ENCODE measurements around the gene KDM3B.

KDM3B gene

DNA sequence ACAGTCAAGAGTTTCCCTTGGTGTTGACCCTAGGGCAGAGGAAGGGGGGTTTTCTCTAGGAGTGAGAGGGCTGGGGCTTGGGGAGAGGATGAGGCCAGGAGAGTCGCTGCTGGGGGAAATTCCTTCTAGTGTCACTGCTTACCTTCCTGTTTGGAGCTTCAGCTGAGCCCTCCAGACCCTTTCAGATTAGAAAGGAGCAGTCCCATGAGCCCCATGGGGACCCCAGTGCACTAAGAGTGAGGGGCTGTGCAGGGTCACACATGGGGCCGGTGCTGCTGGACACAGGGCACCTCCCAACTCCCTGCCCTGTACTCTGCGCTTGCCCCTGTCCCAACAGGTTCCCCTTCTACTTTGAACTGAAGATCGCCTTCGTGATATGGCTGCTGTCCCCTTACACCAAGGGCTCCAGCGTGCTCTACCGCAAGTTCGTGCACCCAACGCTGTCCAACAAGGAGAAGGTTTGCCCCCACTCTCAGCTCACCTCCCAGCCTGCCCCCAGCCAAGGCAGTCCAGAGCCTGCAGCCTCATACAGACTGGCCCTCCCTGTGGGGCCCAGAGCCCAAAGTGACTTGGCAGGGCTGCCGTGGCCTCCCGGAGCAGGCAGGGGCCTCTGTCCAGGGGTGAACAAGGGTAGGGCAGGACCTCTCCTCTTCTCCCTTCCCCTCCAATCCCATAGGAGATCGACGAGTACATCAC lies 91.7 kb downstream of the KDM3B start:
- Histone ChIP-seq H3K9ac (ENCODE audit: low read length) (no peak overlapping the region), H3K4me1 (ENCODE audit: control insufficient read depth, insufficient read depth, low read depth, low read length) (peaks cover 16% of the 10 kb centered on the region), H2BK12ac (ENCODE audit: low read length in 2 of 2) (no peak overlapping the region), H3K23ac (ENCODE audit: low read length in 2 of 2) (no peak overlapping the region), H3K4me2 (ENCODE audit: low read length, poor library complexity, severe bottlenecking) (no peak overlapping the region), H2BK5ac (ENCODE audit: low read depth, low read length, poor library complexity, severe bottlenecking) (no peak overlapping the region), H2AFZ (ENCODE audit: low read depth, low read length) (no peak overlapping the region), H2AK5ac (ENCODE audit: low read length, severe bottlenecking) (no peak overlapping the region), H3K79me1 (replicated peaks; ENCODE audit: low read length, poor library complexity, severe bottlenecking) (no peaks in the 10 kb centered on the region), H3K36me3 (ENCODE audit: control insufficient read depth in 1 of 2, insufficient read depth in 2 of 2, low read depth in 1 of 2, low read length in 2 of 2) (peaks cover 0 to 8% of the 10 kb centered on the region in 2 experiments), H3K14ac (ENCODE audit: low read length in 2 of 2) (no peak overlapping the region), H3K4me3 (ENCODE audit: insufficient read depth in 1 of 2, low read depth in 1 of 2, low read length in 2 of 2) (no peak overlapping the region), H2BK120ac (ENCODE audit: low read depth, low read length) (no peak overlapping the region), H4K8ac (ENCODE audit: low read length) (no peak overlapping the region), H3K27ac (ENCODE audit: low read length, poor library complexity, severe bottlenecking) (no peak overlapping the region), H3K9me3 (ENCODE audit: control insufficient read depth, low read length) (no peaks in the 10 kb centered on the region), H2BK15ac (ENCODE audit: low read depth, poor library complexity, severe bottlenecking) (no peak overlapping the region), H3K4ac (ENCODE audit: low read depth in 1 of 2, low read length in 2 of 2) (no peak overlapping the region), H3K18ac (ENCODE audit: low read depth in 1 of 2, low read length in 2 of 2) (no peak overlapping the region), H3K27me3 (ENCODE audit: control insufficient read depth in 1 of 2, insufficient read depth in 1 of 2, low read length in 2 of 2) (peaks cover 0 to 7% of the 10 kb centered on the region in 2 experiments), H4K91ac (ENCODE audit: low read length) (no peak overlapping the region)
- WGBS = 94% methylated on average over 13 of the region's 13 CpGs
- DNase-seq = no peak

DNA sequence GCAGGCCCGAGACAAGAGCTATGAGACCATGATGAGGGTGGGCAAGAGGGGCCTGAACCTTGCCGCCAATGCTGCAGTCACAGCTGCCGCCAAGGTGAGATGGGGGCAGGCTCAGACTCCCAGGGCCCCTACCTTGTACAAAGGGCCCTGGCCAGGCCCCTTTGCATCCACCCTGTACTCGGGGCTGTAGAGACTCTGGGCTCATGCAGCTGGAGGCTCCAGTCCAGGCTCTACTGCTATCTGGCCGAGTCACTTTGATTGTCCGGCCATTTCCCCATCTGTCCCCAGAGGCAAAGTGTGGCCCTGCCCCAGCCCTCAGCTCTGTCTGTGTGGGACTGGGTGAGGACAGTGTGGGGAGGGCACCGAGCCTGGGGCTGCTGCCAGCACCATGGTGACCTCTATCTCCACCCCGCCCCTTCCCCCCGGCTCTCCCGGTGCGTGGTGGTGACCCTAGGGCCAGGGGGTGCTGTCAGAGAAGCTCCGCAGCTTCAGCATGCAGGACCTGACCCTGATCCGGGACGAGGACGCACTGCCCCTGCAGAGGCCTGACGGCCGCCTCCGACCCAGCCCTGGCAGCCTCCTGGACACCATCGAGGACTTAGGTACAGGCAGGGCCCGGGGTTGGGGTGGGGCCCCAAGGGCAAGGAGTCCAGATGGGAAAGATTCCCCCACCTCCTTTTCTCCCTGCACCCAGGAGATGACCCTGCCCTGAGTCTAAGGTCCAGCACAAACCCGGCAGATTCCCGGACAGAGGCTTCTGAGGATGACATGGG lies 92.5 kb downstream of the KDM3B start:
- H3K27ac ChIP-seq (ENCODE audit: low read length, poor library complexity, severe bottlenecking) = no peak overlapping the region
- H3K4me2 ChIP-seq (ENCODE audit: low read length, poor library complexity, severe bottlenecking) = no peak overlapping the region
- H3K4me3 ChIP-seq (ENCODE audit: insufficient read depth in 1 of 2, low read depth in 1 of 2, low read length in 2 of 2) = no peak overlapping the region
- H3K9me3 ChIP-seq (ENCODE audit: control insufficient read depth, low read length) = no peaks in the 10 kb centered on the region
- no peak overlapping the region for H2BK15ac ChIP-seq (ENCODE audit: low read depth, poor library complexity, severe bottlenecking)
- no peak overlapping the region for H3K23ac ChIP-seq (ENCODE audit: low read length in 2 of 2)
- DNase-seq = no peak
- no peak overlapping the region for H3K18ac ChIP-seq (ENCODE audit: low read depth in 1 of 2, low read length in 2 of 2)
- H3K4me1 ChIP-seq (ENCODE audit: control insufficient read depth, insufficient read depth, low read depth, low read length) = peaks cover 16% of the 10 kb centered on the region
- H3K27me3 ChIP-seq (ENCODE audit: control insufficient read depth in 1 of 2, insufficient read depth in 1 of 2, low read length in 2 of 2) = peaks cover 0 to 4% of the 10 kb centered on the region in 2 experiments
- H2BK12ac ChIP-seq (ENCODE audit: low read length in 2 of 2) = no peak overlapping the region
- no peak overlapping the region for H3K9ac ChIP-seq (ENCODE audit: low read length)
- no peak overlapping the region for H4K91ac ChIP-seq (ENCODE audit: low read length)
- no peak overlapping the region for H3K14ac ChIP-seq (ENCODE audit: low read length in 2 of 2)
- H3K4ac ChIP-seq (ENCODE audit: low read depth in 1 of 2, low read length in 2 of 2) = no peak overlapping the region
- no peak overlapping the region for H2BK120ac ChIP-seq (ENCODE audit: low read depth, low read length)
- no peak overlapping the region for H2AFZ ChIP-seq (ENCODE audit: low read depth, low read length)
- H2AK5ac ChIP-seq (ENCODE audit: low read length, severe bottlenecking) = no peak overlapping the region
- H3K36me3 ChIP-seq (ENCODE audit: control insufficient read depth in 1 of 2, insufficient read depth in 2 of 2, low read depth in 1 of 2, low read length in 2 of 2) = peaks cover 0 to 8% of the 10 kb centered on the region in 2 experiments
- 94% methylated on average over 22 of the region's 22 CpGs for WGBS
- H4K8ac ChIP-seq (ENCODE audit: low read length) = no peak overlapping the region
- H2BK5ac ChIP-seq (ENCODE audit: low read depth, low read length, poor library complexity, severe bottlenecking) = no peak overlapping the region
- no peaks in the 10 kb centered on the region for H3K79me1 ChIP-seq (replicated peaks; ENCODE audit: low read length, poor library complexity, severe bottlenecking)

DNA sequence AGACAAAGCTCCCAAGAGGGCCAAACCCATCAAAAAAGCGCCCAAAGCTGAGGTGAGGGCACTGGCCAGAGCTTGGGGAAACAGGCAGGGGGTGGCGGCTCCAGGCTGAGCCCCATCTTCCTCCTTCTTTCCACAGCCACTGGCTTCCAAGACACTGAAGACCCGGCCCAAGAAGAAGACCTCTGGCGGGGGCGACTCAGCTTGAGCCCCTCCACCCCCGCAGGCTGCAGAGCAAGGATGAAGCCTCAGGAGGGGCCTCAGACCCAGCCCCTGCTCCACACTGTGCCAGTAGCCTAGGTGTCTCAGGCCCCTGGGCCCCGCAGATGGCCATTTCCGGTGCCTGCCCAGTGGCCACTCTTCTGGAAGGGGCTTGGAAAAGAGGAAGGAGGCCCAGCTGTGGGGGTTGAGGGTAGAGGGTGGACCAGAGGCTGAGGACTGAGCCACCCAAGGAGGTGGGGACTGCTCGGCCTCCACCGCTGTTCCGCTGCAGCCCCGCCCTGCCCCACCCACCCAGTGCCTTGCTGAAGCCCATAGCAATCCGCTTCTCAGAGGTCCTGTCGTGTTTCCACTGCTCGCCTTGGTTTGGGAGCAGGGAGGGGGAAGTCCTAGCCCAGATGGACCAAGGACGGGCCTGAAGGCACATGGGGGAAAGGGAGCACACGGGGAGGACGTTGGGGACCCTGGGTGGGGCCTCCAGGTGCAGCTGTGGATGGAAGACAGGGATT lies 93.2 kb downstream of the KDM3B start:
- Histone ChIP-seq H3K4ac (ENCODE audit: low read depth in 1 of 2, low read length in 2 of 2) (no peak overlapping the region), H3K14ac (ENCODE audit: low read length in 2 of 2) (no peak overlapping the region), H3K27me3 (ENCODE audit: control insufficient read depth in 1 of 2, insufficient read depth in 1 of 2, low read length in 2 of 2) (peaks cover 0 to 4% of the 10 kb centered on the region in 2 experiments), H2BK5ac (ENCODE audit: low read depth, low read length, poor library complexity, severe bottlenecking) (no peak overlapping the region), H3K27ac (ENCODE audit: low read length, poor library complexity, severe bottlenecking) (no peak overlapping the region), H2BK15ac (ENCODE audit: low read depth, poor library complexity, severe bottlenecking) (no peak overlapping the region), H4K91ac (ENCODE audit: low read length) (no peak overlapping the region), H4K8ac (ENCODE audit: low read length) (no peak overlapping the region), H3K18ac (ENCODE audit: low read depth in 1 of 2, low read length in 2 of 2) (no peak overlapping the region), H2AK5ac (ENCODE audit: low read length, severe bottlenecking) (no peak overlapping the region), H3K23ac (ENCODE audit: low read length in 2 of 2) (no peak overlapping the region), H2BK120ac (ENCODE audit: low read depth, low read length) (no peak overlapping the region), H2BK12ac (ENCODE audit: low read length in 2 of 2) (no peak overlapping the region), H2AFZ (ENCODE audit: low read depth, low read length) (no peak overlapping the region), H3K4me3 (ENCODE audit: insufficient read depth in 1 of 2, low read depth in 1 of 2, low read length in 2 of 2) (no peak overlapping the region), H3K9me3 (ENCODE audit: control insufficient read depth, low read length) (no peaks in the 10 kb centered on the region), H3K4me2 (ENCODE audit: low read length, poor library complexity, severe bottlenecking) (no peak overlapping the region), H3K9ac (ENCODE audit: low read length) (no peak overlapping the region), H3K4me1 (ENCODE audit: control insufficient read depth, insufficient read depth, low read depth, low read length) (peaks cover 15% of the 10 kb centered on the region), H3K79me1 (replicated peaks; ENCODE audit: low read length, poor library complexity, severe bottlenecking) (no peaks in the 10 kb centered on the region), H3K36me3 (ENCODE audit: control insufficient read depth in 1 of 2, insufficient read depth in 2 of 2, low read depth in 1 of 2, low read length in 2 of 2) (peaks cover 0 to 8% of the 10 kb centered on the region in 2 experiments)
- WGBS = 79% methylated on average over 18 of the region's 18 CpGs
- DNase-seq = no peak

DNA sequence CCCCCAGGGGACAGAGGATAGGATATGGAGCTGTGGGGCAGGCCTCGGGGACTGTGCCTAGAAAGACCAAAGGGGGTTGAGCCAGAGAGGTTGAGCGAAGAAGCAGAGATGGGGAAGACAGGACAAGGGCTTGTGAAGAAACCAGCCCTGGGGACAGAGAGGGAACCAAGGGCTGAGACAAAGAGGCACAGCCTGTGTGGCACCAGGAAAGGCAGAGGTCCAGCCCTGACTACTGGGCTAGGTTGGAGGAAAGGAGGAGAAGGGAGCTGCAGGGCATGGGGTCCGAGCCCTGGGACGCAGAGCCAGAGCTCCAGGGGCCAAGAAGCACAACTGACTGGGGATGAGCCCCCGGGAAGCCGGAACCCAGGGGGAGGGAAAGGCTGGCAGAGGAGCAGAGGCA lies 95.6 kb downstream of the KDM3B start:
- no peak overlapping the region for H2BK5ac ChIP-seq (ENCODE audit: low read depth, low read length, poor library complexity, severe bottlenecking)
- WGBS = 87% methylated on average over 6 of the region's 6 CpGs
- no peak overlapping the region for H3K9ac ChIP-seq (ENCODE audit: low read length)
- no peak overlapping the region for H3K4me3 ChIP-seq (ENCODE audit: insufficient read depth in 1 of 2, low read depth in 1 of 2, low read length in 2 of 2)
- H3K79me1 ChIP-seq (replicated peaks; ENCODE audit: low read length, poor library complexity, severe bottlenecking) = no peaks in the 10 kb centered on the region
- peaks cover 0 to 8% of the 10 kb centered on the region in 2 experiments for H3K36me3 ChIP-seq (ENCODE audit: control insufficient read depth in 1 of 2, insufficient read depth in 2 of 2, low read depth in 1 of 2, low read length in 2 of 2)
- H2AFZ ChIP-seq (ENCODE audit: low read depth, low read length) = no peak overlapping the region
- H2AK5ac ChIP-seq (ENCODE audit: low read length, severe bottlenecking) = no peak overlapping the region
- H3K27ac ChIP-seq (ENCODE audit: low read length, poor library complexity, severe bottlenecking) = no peak overlapping the region
- H3K9me3 ChIP-seq (ENCODE audit: control insufficient read depth, low read length) = no peaks in the 10 kb centered on the region
- no peak overlapping the region for H3K14ac ChIP-seq (ENCODE audit: low read length in 2 of 2)
- no peak overlapping the region for H2BK120ac ChIP-seq (ENCODE audit: low read depth, low read length)
- peaks cover 0 to 4% of the 10 kb centered on the region in 2 experiments for H3K27me3 ChIP-seq (ENCODE audit: control insufficient read depth in 1 of 2, insufficient read depth in 1 of 2, low read length in 2 of 2)
- no peak overlapping the region for H2BK12ac ChIP-seq (ENCODE audit: low read length in 2 of 2)
- no peak overlapping the region for H3K4me2 ChIP-seq (ENCODE audit: low read length, poor library complexity, severe bottlenecking)
- no peak overlapping the region for H3K4ac ChIP-seq (ENCODE audit: low read depth in 1 of 2, low read length in 2 of 2)
- H2BK15ac ChIP-seq (ENCODE audit: low read depth, poor library complexity, severe bottlenecking) = no peak overlapping the region
- H3K4me1 ChIP-seq (ENCODE audit: control insufficient read depth, insufficient read depth, low read depth, low read length) = peaks cover 15% of the 10 kb centered on the region
- no peak overlapping the region for H4K8ac ChIP-seq (ENCODE audit: low read length)
- no peak overlapping the region for H3K23ac ChIP-seq (ENCODE audit: low read length in 2 of 2)
- DNase-seq = no peak
- no peak overlapping the region for H3K18ac ChIP-seq (ENCODE audit: low read depth in 1 of 2, low read length in 2 of 2)
- H4K91ac ChIP-seq (ENCODE audit: low read length) = no peak overlapping the region

All from mesenchymal stem cell (in vitro differentiated cells and primary cell).